Transverse colon (tissue), 4 donors: Measurements from ENCODE around the gene SRPK3. TPM values are rescaled to one million over a fixed set of nuclear protein-coding genes. Genes with fewer than 3 reads are reported as not detected.

Source experiments
- DNase-seq: peaks from one replicate; pipeline ENCODE4 v3.0.0-alpha.2; 2019
- H3K27ac ChIP-seq, 4 donors: fragments of 200-600 bp; sonication (generic); 2 replicates each; pipeline ENCODE4 v1.5.1; 2016 to 2018; ENCODE audit warnings: inconsistent platforms in 4 of 4
- H3K27me3 ChIP-seq: fragments of 200-600 bp; sonication (generic); 2 replicates; pipeline ENCODE4 v1.5.1; 2017; ENCODE audit warnings: inconsistent platforms
- H3K36me3 ChIP-seq, 4 donors: fragments of 200-600 bp; sonication (generic); 2 replicates each; pipeline ENCODE4 v1.5.1; 2017 to 2019; ENCODE audit warnings: inconsistent platforms in 4 of 4
- H3K4me1 ChIP-seq, 4 donors: fragments of 200-600 bp; sonication (generic); 2 replicates each; pipeline ENCODE4 v1.5.1; 2017 to 2020; ENCODE audit warnings: inconsistent platforms in 4 of 4
- H3K4me3 ChIP-seq, 4 donors: fragments of 200-600 bp; sonication (generic); 1 replicate in 1 of 4; 2 replicates in 3 of 4; pipeline versions ENCODE4 v1.5.1 to v1.6.1; 2017 to 2019; ENCODE audit warnings: inconsistent platforms in 4 of 4
- H3K9me3 ChIP-seq, 2 donors: fragments of 200-600 bp; sonication (generic); 2 replicates each; pipeline ENCODE4 v1.5.1; 2017 to 2019; ENCODE audit warnings: inconsistent platforms in 2 of 2
- CTCF ChIP-seq, 5 experiments: fragments of 200-600 bp in 3 of 5; fragments of 450-650 bp in 2 of 5; sonication (generic) in 3 of 5; IDR thresholded peaks; 1 replicate in 2 of 5; 2 replicates in 3 of 5; pipeline ENCODE4 v1.5.1; 2016 to 2017; ENCODE audit warnings: antibody characterized with exemption in 5 of 5, inconsistent platforms in 3 of 5, mild to moderate bottlenecking in 2 of 5, moderate library complexity in 1 of 5
- EP300 ChIP-seq: sonication (generic); formaldehyde crosslinking; IDR thresholded peaks from one replicate; pipeline ENCODE4 v1.6.1; 2017; ENCODE audit warnings: antibody characterized with exemption, low read depth
- POLR2A ChIP-seq: fragments of 450-650 bp; IDR thresholded peaks from one replicate; pipeline ENCODE4 v1.6.1; 2016; ENCODE audit warnings: antibody characterized with exemption, mild to moderate bottlenecking, moderate library complexity
- POLR2AphosphoS5 ChIP-seq, 3 donors: sonication (generic); formaldehyde crosslinking; IDR thresholded peaks; one replicate each; pipeline ENCODE4 v1.6.1; 2016; ENCODE audit warnings: antibody characterized with exemption in 3 of 3
- WGBS, 2 donors: methylation state at CpG; one replicate each; pipeline ENCODE4 v1.1.5; 2018; ENCODE audit warnings: low coverage in 1 of 2; 5-methylcytosine and 5-hydroxymethylcytosine counted together
- in situ Hi-C, 4 donors: fragments of 200-750 bp; cut with MboI; loops; one replicate each; pipeline versions ENCODE4 v1.15.0 to v1.15.1; 2017; ENCODE audit warnings: low sequenced_read_pairs in 3 of 4, low pct_ligation_motif_present in 1 of 4, low pct_unique_long_range_greater_than_20kb in 1 of 4
- intact Hi-C: fragments of 100-400 bp; cut with DNase I; formaldehyde crosslinking; loops from one replicate; pipeline ENCODE4 v1.15.1; 2023; ENCODE audit warnings: low total_unique reads
- total RNA-seq, 4 donors: library from RNA; depleted of rRNA; stranded (reverse); fragments of >200 nt; gene quantifications; one replicate each; pipeline ENCODE4 v1.1.0, GENCODE V29; 2016

The SRPK3 gene
- total RNA-seq, 4 donors from 2014 or later = 0.64 to 3.8 (median 1.3) TPM

GRCh38 chrX:153774576-153775292 is 6.1 kb upstream of the SRPK3 start:
- in situ Hi-C loops (loop anchor here in 2 of 4 donors (25.0 kb wide), 2 partner anchors 163 to 188 kb away; partner anchors contain the start of genes ARHGAP4 (in 1 of the 2), HCFC1 (in 1 of the 2), NAA10 (in 1 of the 2) and RENBP (in 1 of the 2)), intact Hi-C loops (no loop called here)
- Histone ChIP-seq H3K4me1 (no peaks in the 10 kb centered on the region), H3K9me3 (no peaks in the 10 kb centered on the region), H3K36me3 (no peaks in the 10 kb centered on the region), H3K4me3 (no peak overlapping the region), H3K27ac (no peak overlapping the region), H3K27me3 (no peaks in the 10 kb centered on the region)
- TF ChIP-seq CTCF (IDR thresholded peaks at IDR 0.05) (no peak), EP300 (no peak), POLR2AphosphoS5 (IDR thresholded peaks at IDR 0.05) (no peak), POLR2A (no peak)
- 90% methylated on average over 35 of the region's 37 CpGs; no CpG with 5 or more reads in 1 of the 2 donors for WGBS, 2 donors
- DNase-seq = no peak

- WGBS, 2 donors = 91% methylated on average over 41 of the region's 42 CpGs; no CpG with 5 or more reads in 1 of the 2 donors
- Histone ChIP-seq H3K4me3 (no peak overlapping the region), H3K9me3 (no peaks in the 10 kb centered on the region), H3K27ac (no peak overlapping the region), H3K27me3 (peaks cover 1% of the 10 kb centered on the region), H3K4me1 (peaks cover 0 to 4% (median 3%) of the 10 kb centered on the region in 4 donors), H3K36me3 (no peaks in the 10 kb centered on the region)
- intact Hi-C loops (no loop called here), in situ Hi-C loops (loop anchor here in 1 of 4 donors (25.0 kb wide), 1 partner anchor 162 kb away; the partner anchor contains the start of genes ARHGAP4, NAA10 and RENBP)
- TF ChIP-seq EP300 (no peak), POLR2AphosphoS5 (IDR thresholded peaks at IDR 0.05) (no peak), POLR2A (no peak), CTCF (IDR thresholded peaks at IDR 0.05) (no peak)
- DNase-seq = no peak
Measured at GRCh38 chrX:153775293-153776119, 5.3 kb upstream of the SRPK3 start.

- Histone ChIP-seq H3K27ac (no peak overlapping the region), H3K4me3 (no peak overlapping the region), H3K27me3 (peaks cover 3% of the 10 kb centered on the region), H3K9me3 (no peaks in the 10 kb centered on the region), H3K4me1 (peaks cover 3 to 10% (median 7%) of the 10 kb centered on the region in 4 donors), H3K36me3 (no peaks in the 10 kb centered on the region)
- no CpG with 5 or more reads among the region's 20 CpGs for WGBS, 2 donors
- no peak for TF ChIP-seq CTCF (IDR thresholded peaks at IDR 0.05)
- no peak for TF ChIP-seq EP300
- no peak for TF ChIP-seq POLR2A
- no peak for TF ChIP-seq POLR2AphosphoS5 (IDR thresholded peaks at IDR 0.05)
- in situ Hi-C loops (loop anchor here in 1 of 4 donors (25.0 kb wide), 1 partner anchor 161 kb away; the partner anchor contains the start of genes ARHGAP4, NAA10 and RENBP), intact Hi-C loops (no loop called here)
- DNase-seq = no peak
Measured at GRCh38 chrX:153776120-153776599, 4.7 kb upstream of the SRPK3 start.

GRCh38 chrX:153776611-153777045 is 4.2 kb upstream of the SRPK3 start:
- no peaks in the 10 kb centered on the region for H3K36me3 ChIP-seq
- H3K9me3 ChIP-seq = no peaks in the 10 kb centered on the region
- no peak overlapping the region for H3K4me3 ChIP-seq
- intact Hi-C loops (no loop called here), in situ Hi-C loops (loop anchor here in 1 of 4 donors (25.0 kb wide), 1 partner anchor 161 kb away; the partner anchor contains the start of genes ARHGAP4, NAA10 and RENBP)
- 79% methylated on average over 7 of the region's 22 CpGs; no CpG with 5 or more reads in 1 of the 2 donors for WGBS, 2 donors
- H3K4me1 ChIP-seq = peaks cover 4 to 15% (median 10%) of the 10 kb centered on the region in 4 donors
- H3K27ac ChIP-seq = no peak overlapping the region
- TF ChIP-seq POLR2AphosphoS5 (IDR thresholded peaks at IDR 0.05) = no peak
- TF ChIP-seq EP300 = no peak
- peaks cover 3% of the 10 kb centered on the region for H3K27me3 ChIP-seq
- no peak for DNase-seq
